ENCODE measurements around the gene TMEM178B.

Gene TMEM178B

GRCh38 chr7:141231018-141231792 lies 157.3 kb downstream of the TMEM178B start:
- no peak for DNase-seq

- DNase-seq = no peak
Observed at GRCh38 chr7:141232286-141233051, 158.6 kb downstream of the TMEM178B start.

DNA sequence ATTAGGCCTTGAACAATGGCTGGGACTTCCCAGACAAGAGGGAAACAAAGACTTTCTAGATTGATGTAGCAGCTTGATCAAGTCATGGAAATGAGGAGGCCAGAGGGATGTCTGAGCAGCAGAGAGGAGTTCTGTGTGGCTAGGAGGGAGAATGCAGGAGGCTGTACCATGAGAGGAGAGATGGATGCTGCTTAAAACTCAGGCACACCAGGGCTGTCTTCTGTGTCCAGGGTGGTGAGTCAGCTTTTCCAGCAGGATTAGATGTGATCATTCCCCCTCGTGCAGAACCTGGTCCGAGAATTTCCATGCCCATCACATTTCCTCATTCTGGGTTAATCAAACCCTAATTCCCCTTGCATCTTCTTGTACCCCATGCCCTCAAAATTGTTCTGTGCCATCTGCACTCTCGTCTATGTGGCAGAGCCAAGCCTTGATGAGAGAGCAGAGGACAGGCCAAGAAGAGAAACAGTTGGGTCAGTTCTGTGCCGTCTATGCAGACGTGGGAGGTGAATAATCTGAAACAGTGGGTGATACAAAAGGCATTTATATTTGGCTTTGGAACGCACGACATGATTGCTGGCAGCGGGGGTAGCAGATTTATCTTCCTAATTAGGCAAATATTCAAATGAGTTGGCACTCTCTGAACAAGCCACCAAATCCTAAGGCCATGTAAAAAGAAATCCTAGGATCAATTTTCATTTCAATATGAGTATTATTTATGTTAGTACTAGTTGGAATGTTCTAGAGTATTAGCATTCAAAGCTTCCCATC lies 160.7 kb downstream of the TMEM178B start:
- DNase-seq = no peak

GRCh38 chr7:141235656-141236055 lies 161.8 kb downstream of the TMEM178B start:
- no peak for DNase-seq

DNA sequence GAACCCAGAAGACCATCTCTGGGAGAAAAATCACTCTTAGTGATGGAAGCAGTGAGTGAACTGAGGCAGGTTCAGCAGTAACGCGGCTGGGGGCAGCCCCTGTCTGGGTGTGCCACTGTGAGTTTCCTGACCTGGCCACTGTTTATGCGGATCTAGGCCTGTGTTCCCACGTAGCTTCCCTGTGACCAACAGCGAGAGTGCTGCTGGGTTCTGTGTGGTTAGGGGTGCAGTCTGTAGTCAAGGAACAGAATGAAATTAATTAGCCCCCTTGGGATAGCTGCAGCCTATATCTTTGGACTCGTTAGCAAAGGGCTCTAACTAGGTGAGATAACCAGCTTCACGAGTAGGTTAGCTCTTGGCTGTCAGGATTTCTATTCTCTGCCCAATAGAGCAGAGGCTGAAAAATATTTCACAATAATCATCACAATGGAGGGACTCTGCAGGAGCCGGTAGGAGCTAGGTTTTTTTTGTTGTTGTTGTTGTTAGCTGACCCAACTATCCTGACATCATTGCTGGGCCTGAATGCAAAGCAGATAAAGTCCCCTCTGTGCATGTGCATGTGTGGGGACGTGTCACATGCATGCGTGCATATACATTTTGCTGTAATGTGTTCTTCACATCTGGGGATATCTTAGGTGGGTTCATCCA lies 164.9 kb downstream of the TMEM178B start:
- DNase-seq = no peak

- DNase-seq = no peak
Observed at GRCh38 chr7:141239661-141240060, 165.8 kb downstream of the TMEM178B start.

GRCh38 chr7:141242568-141242967 lies 168.7 kb downstream of the TMEM178B start:
- DNase-seq = no peak

DNA sequence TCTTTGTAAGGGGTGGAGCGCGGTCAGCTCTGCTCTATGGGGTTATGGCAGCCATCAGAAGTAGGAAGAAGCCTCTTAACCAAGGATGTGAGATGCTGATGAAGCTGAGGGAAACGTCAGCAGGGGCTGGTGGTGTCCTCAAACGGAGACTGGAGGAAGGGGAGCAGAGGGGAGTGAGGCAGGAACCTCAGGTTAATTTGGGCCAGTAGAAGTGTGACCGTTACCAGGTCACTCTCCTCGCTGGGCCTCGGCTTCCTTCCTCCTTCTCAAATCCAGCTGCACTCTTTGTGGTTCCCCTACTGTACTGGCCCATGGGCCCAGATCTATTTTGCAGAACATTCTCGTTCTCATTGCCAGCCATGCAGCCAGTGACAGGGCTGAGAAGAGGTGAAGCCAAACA lies 169.5 kb downstream of the TMEM178B start:
- no peak for DNase-seq

DNA sequence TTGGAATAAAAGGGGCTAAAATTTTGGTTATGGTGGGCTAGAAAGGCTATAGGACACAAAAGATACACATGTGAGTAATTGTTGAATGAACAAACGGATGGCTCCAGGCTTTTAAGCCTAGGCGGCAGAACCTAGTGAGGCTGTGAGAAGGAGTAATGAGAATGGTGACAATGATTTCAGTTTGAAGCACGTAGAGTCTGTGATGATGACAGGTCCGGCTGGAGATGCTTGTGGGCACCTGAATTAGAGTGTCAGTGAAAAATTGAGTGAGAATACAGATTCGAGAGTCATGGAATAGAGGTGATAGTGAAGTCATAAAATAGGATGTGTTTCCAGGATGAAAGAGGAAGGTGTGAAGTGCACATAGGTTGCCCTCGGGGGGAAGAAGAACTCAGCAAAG lies 170.6 kb downstream of the TMEM178B start:
- DNase-seq = no peak

DNA sequence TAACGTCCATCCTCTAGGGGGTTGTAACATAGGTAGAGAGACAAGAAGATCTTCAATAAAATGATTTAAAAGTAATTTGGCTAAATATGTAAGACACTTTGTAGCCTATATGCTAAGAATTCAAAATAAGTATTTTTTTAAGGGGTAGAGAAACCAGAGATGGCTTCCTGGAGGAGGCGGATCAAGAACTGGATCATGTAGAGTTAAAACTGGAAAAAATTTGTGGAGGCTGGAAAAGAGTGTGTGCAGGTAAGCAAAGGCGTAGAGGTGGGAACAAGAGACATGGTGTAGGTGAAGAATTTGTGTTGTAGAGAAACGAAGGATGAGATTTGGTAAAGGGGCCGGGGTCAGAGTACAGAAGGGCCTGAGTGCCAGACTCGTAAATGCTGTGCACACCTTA lies 172.6 kb downstream of the TMEM178B start:
- no peak for DNase-seq

- DNase-seq = no peak
Observed at GRCh38 chr7:141251180-141251579, 177.3 kb downstream of the TMEM178B start.

DNA sequence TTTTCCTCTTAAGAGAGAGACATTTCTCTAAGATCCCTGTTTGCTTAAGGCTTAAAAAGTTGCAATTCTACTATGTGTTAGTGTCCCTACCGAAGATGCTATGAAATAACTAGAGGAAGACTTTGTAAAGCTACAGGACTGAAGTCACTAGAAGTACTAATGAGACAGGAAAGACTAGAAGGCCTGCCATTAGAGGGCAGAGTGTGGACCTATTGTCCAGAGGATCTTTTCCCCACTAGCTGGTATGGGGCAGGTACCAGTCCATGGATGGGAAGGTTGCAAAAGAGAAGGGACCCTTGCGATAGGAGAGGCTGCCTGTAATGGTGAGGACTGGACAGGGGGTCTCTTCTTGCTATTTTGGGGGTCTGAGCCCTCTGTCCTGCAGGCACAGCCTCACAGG lies 178.1 kb downstream of the TMEM178B start:
- DNase-seq = no peak

DNA sequence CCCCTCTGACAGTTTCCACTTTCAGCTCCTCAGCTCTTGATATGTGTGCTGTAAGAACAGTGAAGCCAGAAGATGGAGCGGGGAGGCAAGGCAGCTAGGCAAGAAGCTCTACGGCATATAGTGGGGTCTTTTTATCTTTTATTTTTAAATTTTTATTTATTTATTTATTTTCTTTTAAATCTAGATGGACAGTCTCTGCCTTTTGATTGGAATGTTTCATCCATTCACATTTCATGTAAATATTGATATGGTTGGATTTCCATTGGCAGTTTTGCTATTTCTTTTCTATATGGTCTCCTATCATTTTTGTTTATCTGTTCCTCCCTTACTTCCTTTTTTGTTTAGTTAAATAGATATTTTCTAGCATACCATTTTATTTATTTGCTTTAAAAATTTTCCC lies 183.7 kb downstream of the TMEM178B start:
- DNase-seq = no peak

- DNase-seq = no peak
Observed at GRCh38 chr7:141258559-141258958, 184.7 kb downstream of the TMEM178B start.

DNA sequence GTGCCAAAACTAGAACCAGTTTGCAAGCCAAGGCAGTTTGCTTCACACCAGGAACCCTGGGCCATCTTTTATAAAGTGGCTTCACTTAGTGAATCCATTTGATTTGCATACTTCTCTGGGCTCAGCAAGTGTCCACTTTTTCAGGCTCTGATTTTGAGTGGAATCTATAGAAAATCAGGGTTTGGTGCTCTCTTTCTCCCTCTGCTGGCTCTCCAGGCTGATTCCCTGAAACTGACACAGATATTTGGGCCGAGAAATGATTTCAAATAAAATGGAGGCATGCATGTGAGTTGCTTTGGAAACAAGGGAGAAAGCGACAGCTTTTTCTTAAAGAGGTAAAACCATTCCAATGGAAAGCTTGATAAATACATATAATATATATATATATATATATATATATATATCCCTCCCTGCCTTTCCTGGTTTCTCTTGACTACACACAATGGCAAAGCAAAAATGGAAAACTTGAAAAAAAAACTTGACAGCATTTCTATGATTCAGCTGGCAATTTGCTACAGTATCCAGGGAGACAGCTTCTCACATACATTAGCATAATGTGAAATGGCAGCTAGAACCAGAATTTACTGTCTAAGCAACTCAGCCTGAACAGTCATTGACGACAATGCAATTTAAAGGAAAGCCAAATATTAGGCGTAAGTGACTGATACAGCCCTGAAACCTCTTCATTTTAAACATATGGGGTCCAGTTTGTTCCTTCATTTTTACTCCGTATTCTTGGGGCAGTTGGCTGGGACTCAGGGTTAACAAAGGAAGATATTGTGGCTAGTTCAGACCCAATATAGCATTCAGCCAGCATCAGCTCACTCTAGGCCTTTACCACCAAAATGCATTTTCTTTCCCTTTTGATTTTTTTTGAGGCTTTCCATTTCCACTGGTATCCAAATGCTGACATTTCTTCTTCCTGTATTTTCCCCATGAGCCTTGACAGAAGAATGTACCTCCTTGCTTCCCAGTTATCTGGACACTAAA lies 188.5 kb downstream of the TMEM178B start:
- no peak for DNase-seq

DNA sequence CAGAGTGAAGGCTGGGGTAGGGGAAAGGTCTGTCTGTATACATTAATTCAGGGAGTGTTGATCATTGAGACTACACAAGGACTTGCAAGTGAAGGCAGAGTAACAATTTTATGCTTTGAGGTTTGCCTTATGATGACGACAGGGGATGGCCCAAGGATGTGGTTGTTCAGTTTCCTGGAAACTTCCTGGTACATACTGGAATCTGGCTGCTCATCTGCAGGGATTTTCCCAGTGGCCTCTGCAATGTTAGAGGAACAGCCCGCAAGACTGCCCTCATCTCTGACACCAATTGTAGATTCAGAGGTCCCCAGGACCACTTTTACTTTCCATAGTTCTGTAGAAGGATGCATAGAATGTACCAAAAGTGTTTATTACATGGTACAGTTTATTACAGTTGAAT lies 189.6 kb downstream of the TMEM178B start:
- DNase-seq = no peak

DNA sequence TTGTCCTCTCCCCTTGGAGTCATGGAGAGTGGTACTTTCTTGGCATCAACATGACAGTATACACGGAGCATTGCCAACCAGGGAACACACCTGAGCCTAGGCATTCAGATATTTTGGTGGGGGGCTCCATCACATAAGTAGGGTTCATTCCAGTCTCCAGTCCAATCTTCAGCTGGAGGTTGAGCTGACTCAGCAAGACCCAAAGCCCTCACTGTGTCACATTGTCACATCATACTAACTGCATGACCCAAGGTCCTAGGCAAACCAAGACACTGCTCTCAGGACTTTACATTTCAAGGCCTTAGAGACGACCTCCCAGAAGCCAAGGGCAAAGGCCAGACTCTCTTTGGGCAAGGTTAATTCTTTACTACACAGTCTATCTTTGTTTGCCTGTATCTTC lies 190.1 kb downstream of the TMEM178B start:
- no peak for DNase-seq

GRCh38 chr7:141264511-141264910 lies 190.6 kb downstream of the TMEM178B start:
- no peak for DNase-seq

DNA sequence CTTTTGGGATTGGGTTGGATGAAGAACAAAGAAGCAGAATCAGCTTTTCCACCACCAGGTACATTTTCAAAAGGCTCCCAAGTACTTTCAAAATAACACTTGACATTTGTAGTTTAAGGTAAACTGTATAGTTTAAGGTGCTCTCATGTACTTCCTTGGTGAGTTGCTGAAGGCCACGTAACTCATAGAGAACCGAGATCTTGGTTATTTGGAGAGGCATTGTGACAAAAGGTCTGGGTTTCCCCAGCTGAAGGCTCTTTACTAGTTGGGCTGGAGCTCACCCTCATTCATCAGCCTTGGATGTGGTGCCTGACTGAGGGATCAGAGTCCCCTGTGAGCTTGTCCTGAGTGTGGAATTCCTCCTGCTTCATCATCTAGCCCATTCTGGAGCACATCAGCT lies 191.8 kb downstream of the TMEM178B start:
- DNase-seq = no peak

GRCh38 chr7:141268614-141269013 lies 194.8 kb downstream of the TMEM178B start:
- no peak for DNase-seq

DNA sequence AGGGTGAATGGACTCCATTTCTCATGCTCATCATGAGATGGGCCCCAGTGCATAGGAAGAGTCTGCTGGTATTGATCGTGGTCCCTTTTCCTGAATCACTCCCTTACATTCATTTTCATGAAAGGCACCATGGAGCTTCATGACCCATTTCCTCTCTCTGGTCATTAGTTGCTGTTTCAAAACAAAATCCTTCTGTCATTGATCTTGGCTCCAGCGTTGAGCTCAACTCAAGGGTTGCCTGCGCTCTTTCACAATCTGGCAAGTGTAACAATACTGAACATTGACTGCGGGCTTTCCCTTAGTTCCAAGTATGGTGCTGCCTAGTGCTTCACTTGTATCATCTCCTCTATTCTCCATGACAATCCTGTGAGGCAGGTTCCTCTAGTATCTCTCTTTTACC lies 197.6 kb downstream of the TMEM178B start:
- DNase-seq = no peak

- DNase-seq = no peak
Observed at GRCh38 chr7:141272417-141272816, 198.6 kb downstream of the TMEM178B start.
